D721Med (cell line): ENCODE measurements around the gene MRAS.

ENCODE experiments used
- DNase-seq: peaks from one replicate; pipeline ENCODE4 v3.0.0; 2011; ENCODE audit warnings: low spot score; ENCODE audit not compliant: insufficient read length
- FAIRE-seq: peaks from 2 replicates; lab custom pipeline; 2011; peaks lifted over from hg19 to GRCh38; lab: Jason Lieb, UNC
- TF ChIP-seq, protein P1 (sequence below): IDR thresholded peaks from 2 replicates; pipeline ENCODE4 v1.5.1; 2012; ENCODE audit warnings: mild to moderate bottlenecking, control low read depth; ENCODE audit not compliant: insufficient read depth; ENCODE audit errors: missing control alignments

MRAS gene

DNA sequence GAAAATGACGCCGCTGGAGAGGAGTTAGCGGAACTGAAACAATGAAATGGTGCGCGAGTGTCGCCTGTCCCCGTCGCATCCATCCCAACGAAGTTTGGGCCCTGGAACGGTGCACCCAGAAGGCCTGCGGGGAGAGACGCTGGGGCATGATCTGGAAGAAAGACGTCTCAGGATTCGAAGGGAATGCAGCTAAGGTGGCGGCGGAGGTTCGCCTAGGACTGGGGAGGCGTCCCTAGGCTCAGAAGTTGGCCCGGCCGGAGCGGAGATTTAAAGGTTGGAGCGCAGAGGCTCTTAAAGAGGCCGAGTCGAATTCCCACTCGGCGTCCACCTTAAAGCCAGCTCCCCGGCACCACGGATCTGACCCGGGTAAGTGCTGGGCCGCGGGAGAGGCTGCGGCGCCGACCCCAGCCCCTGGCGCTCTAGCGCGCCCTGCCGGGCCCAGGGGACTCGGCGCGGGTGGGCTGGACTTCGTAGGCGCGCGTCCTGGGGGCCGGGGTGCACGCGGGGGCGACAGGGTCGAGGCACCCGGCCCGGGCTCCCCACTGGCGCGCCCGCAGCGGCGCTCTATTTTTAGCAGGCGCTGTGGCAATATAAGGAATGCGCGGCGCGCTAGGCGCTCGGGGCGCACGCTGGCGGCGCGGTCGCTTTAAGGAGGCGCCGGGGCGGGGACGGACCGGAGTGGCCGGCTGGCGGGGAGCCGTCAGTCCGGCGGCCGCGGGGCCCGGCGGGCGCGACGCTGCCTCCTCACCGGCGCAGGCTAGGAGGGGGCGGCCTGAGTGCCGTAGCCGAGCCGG, at the start of gene MRAS:
TSS of gene MRAS (plus strand) at position 620 of the 794 bp plus-strand sequence. CDS start 24,305 bp downstream, outside the sequence.
- no peak for FAIRE-seq
- peak; percentile 42 for DNase-seq
- TF ChIP-seq, protein P1, sequence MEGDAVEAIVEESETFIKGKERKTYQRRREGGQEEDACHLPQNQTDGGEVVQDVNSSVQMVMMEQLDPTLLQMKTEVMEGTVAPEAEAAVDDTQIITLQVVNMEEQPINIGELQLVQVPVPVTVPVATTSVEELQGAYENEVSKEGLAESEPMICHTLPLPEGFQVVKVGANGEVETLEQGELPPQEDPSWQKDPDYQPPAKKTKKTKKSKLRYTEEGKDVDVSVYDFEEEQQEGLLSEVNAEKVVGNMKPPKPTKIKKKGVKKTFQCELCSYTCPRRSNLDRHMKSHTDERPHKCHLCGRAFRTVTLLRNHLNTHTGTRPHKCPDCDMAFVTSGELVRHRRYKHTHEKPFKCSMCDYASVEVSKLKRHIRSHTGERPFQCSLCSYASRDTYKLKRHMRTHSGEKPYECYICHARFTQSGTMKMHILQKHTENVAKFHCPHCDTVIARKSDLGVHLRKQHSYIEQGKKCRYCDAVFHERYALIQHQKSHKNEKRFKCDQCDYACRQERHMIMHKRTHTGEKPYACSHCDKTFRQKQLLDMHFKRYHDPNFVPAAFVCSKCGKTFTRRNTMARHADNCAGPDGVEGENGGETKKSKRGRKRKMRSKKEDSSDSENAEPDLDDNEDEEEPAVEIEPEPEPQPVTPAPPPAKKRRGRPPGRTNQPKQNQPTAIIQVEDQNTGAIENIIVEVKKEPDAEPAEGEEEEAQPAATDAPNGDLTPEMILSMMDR: peak; percentile 38

DNA sequence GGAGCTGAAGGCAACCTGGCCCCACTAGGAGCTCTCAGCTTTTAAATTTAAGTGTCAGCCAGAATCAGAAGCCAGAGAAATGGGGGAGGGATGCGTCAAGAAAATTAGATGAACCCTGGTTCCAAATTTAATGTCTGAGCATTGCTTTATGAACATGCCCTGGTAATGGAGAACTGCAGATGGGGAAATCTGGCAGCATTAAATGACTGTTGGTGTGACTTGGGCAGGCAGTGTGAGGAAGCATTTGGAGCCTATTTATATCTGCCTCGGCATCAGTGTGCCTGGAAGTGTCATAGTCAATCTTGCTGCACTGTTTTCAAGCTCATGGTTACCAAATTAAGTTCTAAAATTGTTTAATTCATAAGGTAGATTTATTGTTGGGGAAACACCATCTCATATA, 47.7 kb upstream of the MRAS start:
- TF ChIP-seq, protein P1: no peak
- DNase-seq (no peak), FAIRE-seq (no peak)

DNA sequence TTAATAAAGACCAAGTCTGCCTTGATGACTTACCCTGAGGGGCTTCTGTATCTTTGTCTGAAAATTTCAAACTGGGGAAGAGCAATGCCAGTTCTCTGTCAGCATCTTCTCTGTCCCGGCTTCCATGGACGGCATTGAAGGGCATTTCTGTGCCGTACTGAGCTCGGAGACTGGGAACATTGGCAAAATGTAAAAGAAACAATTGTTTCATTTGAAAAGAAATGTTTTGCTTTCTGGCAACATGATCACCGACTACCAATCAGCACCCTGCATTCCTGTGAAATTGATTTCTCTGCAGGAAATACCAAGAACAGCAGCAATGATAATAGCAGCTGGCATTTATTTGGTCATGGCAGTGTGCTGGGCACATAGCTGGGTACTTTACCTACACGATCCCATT, 44.9 kb upstream of the MRAS start:
- FAIRE-seq (no peak), DNase-seq (no peak)
- TF ChIP-seq, protein P1: no peak

DNA sequence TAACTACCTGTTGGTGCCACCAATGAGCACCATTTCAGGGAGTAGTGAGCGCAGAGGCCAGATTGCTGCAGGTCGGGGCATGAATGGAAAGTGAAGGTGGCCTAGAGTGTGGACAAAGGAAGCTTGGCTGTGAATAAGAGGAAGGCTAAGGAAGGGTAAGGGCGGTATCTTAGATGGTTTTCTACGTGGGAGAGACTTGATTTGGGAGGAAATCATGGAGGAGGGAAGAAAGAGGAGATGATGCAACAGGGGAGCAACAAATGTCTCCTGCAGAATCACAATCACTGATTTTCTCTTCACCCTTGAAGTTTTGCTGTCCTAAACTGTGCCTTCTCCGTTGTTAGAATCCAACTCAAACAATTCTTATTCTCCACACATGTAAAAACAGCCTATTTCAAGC, 40.5 kb upstream of the MRAS start:
- no peak for DNase-seq
- FAIRE-seq: no peak
- TF ChIP-seq, protein P1: no peak

DNA sequence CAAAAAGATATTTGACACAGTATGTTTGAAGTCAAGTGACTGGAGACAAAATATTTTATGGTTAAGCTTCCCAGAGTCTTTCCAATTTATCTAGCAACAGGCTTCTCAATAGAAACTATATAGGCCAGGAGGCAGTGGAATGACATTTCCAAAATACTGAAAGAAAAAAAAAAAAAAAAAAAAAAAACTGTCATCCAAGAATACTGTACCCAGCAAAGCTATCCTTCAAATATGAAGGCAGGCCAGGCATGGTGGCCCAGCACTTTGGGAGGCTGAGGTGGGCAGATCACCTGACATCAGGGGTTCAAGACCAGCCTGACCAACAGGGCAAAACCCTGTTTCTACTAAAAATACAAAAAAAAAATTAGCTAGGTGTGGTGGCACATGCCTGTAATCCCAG, 39.6 kb upstream of the MRAS start:
- FAIRE-seq (no peak), DNase-seq (no peak)
- TF ChIP-seq, protein P1: no peak

DNA sequence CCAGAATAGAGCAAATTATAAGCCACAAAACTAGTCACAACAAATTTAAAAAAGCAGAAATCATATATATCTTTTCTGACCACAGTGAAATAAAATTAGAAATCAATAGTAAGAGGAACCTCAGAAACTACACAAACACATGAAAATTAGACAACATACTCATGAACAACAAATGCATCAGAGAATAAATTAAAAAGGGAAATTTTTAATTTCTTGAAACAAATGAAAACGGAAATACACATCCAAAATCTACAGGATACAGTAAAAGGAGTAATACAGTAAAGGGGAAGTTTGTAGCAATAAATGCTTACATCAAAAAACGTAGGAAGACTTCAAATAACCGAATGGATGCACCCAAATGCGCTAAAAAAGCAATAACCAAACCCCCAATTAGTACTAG, 37.9 kb upstream of the MRAS start:
- DNase-seq: no peak
- FAIRE-seq: no peak
- TF ChIP-seq, protein P1: no peak

DNA sequence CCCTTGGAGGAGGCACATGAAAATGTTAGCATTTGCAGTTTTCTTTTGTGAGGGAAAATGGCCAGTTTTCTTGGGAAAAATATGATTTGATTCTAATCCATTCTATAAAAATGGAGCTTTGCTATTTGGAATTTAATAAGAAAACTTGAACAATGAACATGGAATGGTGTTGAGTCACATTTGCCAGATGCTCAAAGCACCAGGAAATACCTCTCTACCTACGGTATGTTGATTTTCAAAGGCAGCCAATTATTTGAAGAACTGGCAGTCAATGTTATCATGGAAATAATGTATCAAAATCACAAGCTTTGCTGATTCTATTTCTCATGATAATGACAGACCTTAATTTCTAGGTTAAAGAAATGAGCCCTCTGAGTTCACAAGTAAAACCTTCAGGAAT, 33.6 kb upstream of the MRAS start:
- no peak for DNase-seq
- TF ChIP-seq, protein P1: no peak
- no peak for FAIRE-seq
